ENCODE data around the gene DAZAP2. TPM values are rescaled to one million over a fixed set of nuclear protein-coding genes. Genes with fewer than 3 reads are reported as not detected.

Gene DAZAP2
- polyA plus RNA-seq, 1 donor (not counting 4 experiments of a cell fraction or from before 2014, with no cell fraction given): 199 TPM

- Histone ChIP-seq H3K79me2 (ENCODE audit: control insufficient read depth, insufficient read depth, low read length) (no peaks in the 10 kb centered on the region), H3K36me3 (ENCODE audit: control insufficient read depth in 2 of 2, extremely low read depth in 1 of 2, insufficient read depth in 2 of 2, low read length in 2 of 2) (no peaks in the 10 kb centered on the region), H3K4me1 (ENCODE audit: control insufficient read depth, extremely low read depth, insufficient read depth, low read length) (peaks cover 13% of the 10 kb centered on the region), H3K9me1 (ENCODE audit: control insufficient read depth, extremely low read depth, insufficient read depth, low read length) (no peaks in the 10 kb centered on the region), H2AFZ (ENCODE audit: control insufficient read depth, low read length) (no peak overlapping the region), H3K4me2 (ENCODE audit: control insufficient read depth, extremely low read depth, insufficient read depth, low read depth, low read length) (no peak overlapping the region), H3K27me3 (ENCODE audit: control insufficient read depth, extremely low read depth, insufficient read depth, low read length) (no peaks in the 10 kb centered on the region), H3K9ac (ENCODE audit: control insufficient read depth, extremely low read depth, insufficient read depth, low read length) (no peak overlapping the region), H3K4me3 (ENCODE audit: control insufficient read depth in 2 of 3, extremely low read depth in 1 of 3, insufficient read depth in 2 of 3, low read depth in 1 of 3, low read length in 3 of 3) (no peak overlapping the region), H4K20me1 (ENCODE audit: control insufficient read depth, extremely low read depth, insufficient read depth, low read length) (no peaks in the 10 kb centered on the region), H3K9me3 (ENCODE audit: control insufficient read depth, low read depth, low read length) (no peaks in the 10 kb centered on the region), H3K27ac (ENCODE audit: control insufficient read depth, insufficient read depth, low read length) (no peak overlapping the region)
- TF ChIP-seq EZH2 (IDR thresholded peaks at IDR 0.05; ENCODE audit: low read length) (no peak), CTCF (optimal IDR thresholded peaks at IDR 0.05 in 1 of 3, IDR thresholded peaks at IDR 0.05 in 1 of 3, conservative IDR thresholded peaks at IDR 0.05 in 1 of 3; ENCODE audit: extremely low read depth in 1 of 3, insufficient read depth in 2 of 3, low read length in 3 of 3) (no peak)
- no peak for FAIRE-seq
- DNase-seq (ENCODE audit: low read depth, low spot score): no peak
- dilution Hi-C loops (cut with MboI; ENCODE audit: extremely low pct_ligation_motif_present, low sequenced_read_pairs): no loop called here
Measured at GRCh38 chr12:51275088-51275487, 36.5 kb downstream of the DAZAP2 start.

- Histone ChIP-seq H3K4me3 (ENCODE audit: control insufficient read depth in 2 of 3, extremely low read depth in 1 of 3, insufficient read depth in 2 of 3, low read depth in 1 of 3, low read length in 3 of 3) (peak overlapping the region in 2 of 3 experiments; percentile 16 to 30), H3K9me1 (ENCODE audit: control insufficient read depth, extremely low read depth, insufficient read depth, low read length) (no peaks in the 10 kb centered on the region), H3K79me2 (ENCODE audit: control insufficient read depth, insufficient read depth, low read length) (no peaks in the 10 kb centered on the region), H3K9me3 (ENCODE audit: control insufficient read depth, low read depth, low read length) (no peaks in the 10 kb centered on the region), H3K36me3 (ENCODE audit: control insufficient read depth in 2 of 2, extremely low read depth in 1 of 2, insufficient read depth in 2 of 2, low read length in 2 of 2) (no peaks in the 10 kb centered on the region), H3K4me1 (ENCODE audit: control insufficient read depth, extremely low read depth, insufficient read depth, low read length) (peaks cover 20% of the 10 kb centered on the region), H3K27me3 (ENCODE audit: control insufficient read depth, extremely low read depth, insufficient read depth, low read length) (no peaks in the 10 kb centered on the region), H3K27ac (ENCODE audit: control insufficient read depth, insufficient read depth, low read length) (peak overlapping the region; percentile 78), H3K9ac (ENCODE audit: control insufficient read depth, extremely low read depth, insufficient read depth, low read length) (peak overlapping the region; percentile 46), H3K4me2 (ENCODE audit: control insufficient read depth, extremely low read depth, insufficient read depth, low read depth, low read length) (peak overlapping the region; percentile 83), H4K20me1 (ENCODE audit: control insufficient read depth, extremely low read depth, insufficient read depth, low read length) (no peaks in the 10 kb centered on the region), H2AFZ (ENCODE audit: control insufficient read depth, low read length) (peak overlapping the region; percentile 76)
- peak; percentile 85 for FAIRE-seq
- DNase-seq (ENCODE audit: low read depth, low spot score): no peak
- dilution Hi-C loops (cut with MboI; ENCODE audit: extremely low pct_ligation_motif_present, low sequenced_read_pairs): no loop called here
- no peak for TF ChIP-seq CTCF (optimal IDR thresholded peaks at IDR 0.05 in 1 of 3, IDR thresholded peaks at IDR 0.05 in 1 of 3, conservative IDR thresholded peaks at IDR 0.05 in 1 of 3; ENCODE audit: extremely low read depth in 1 of 3, insufficient read depth in 2 of 3, low read length in 3 of 3)
- TF ChIP-seq EZH2 (IDR thresholded peaks at IDR 0.05; ENCODE audit: low read length): no peak
Measured at GRCh38 chr12:51281202-51281924, 42.7 kb downstream of the DAZAP2 start.

All from keratinocyte (primary cell).